DND-41 (cell line): ENCODE data around the gene GIMD1.

Source experiments
- ATAC-seq: fragments of 200-7000 bp; cut with Tn5 transposase; 3 replicates; pipeline ENCODE4 v1.9.1; 2021; ENCODE audit warnings: low read depth; ENCODE audit not compliant: insufficient read depth
- DNase-seq: peaks from one replicate; pipeline ENCODE4 v3.0.0-alpha.2; 2020
- H2AFZ ChIP-seq: 2 replicates; pipeline ENCODE4 v1.6.0; 2012; ENCODE audit warnings: low read depth, low read length
- H3K27ac ChIP-seq: 2 replicates; pipeline ENCODE4 v1.5.1; 2012; ENCODE audit warnings: low read length, inconsistent platforms
- H3K27me3 ChIP-seq: fragments of 200-600 bp; sonication (generic); 2 replicates; pipeline ENCODE4 v1.6.0; 2012; ENCODE audit warnings: low read length, mild to moderate bottlenecking, inconsistent platforms; ENCODE audit not compliant: insufficient read depth, poor library complexity
- H3K36me3 ChIP-seq: 2 replicates; pipeline ENCODE4 v1.5.1; 2012; ENCODE audit warnings: low read length, inconsistent platforms; ENCODE audit not compliant: insufficient read depth
- H3K4me1 ChIP-seq: 2 replicates; pipeline ENCODE4 v1.5.1; 2012; ENCODE audit warnings: mild to moderate bottlenecking, low read length; ENCODE audit not compliant: insufficient read depth
- H3K4me2 ChIP-seq: 2 replicates; pipeline ENCODE4 v1.6.0; 2012; ENCODE audit warnings: mild to moderate bottlenecking, moderate library complexity, low read length, inconsistent platforms; ENCODE audit not compliant: insufficient read depth
- H3K4me3 ChIP-seq, 2 experiments: fragments of 200-600 bp in 1 of 2; shearing (Covaris generic) in 1 of 2; 2 replicates each; pipeline ENCODE4 v1.5.1; 2012 to 2016; ENCODE audit warnings: inconsistent platforms in 2 of 2, low read length in 2 of 2, mild to moderate bottlenecking in 2 of 2, low read depth in 1 of 2, moderate library complexity in 1 of 2
- H3K79me2 ChIP-seq: 2 replicates; pipeline ENCODE4 v1.6.0; 2012; ENCODE audit warnings: low read length, inconsistent platforms; ENCODE audit not compliant: insufficient read depth
- H3K9ac ChIP-seq: 2 replicates; pipeline ENCODE4 v1.6.0; 2012; ENCODE audit warnings: low read depth, mild to moderate bottlenecking, inconsistent platforms, low read length, moderate library complexity
- H3K9me3 ChIP-seq: 2 replicates; pipeline ENCODE4 v1.5.1; 2012; ENCODE audit warnings: low read length, moderate library complexity, mild to moderate bottlenecking, inconsistent platforms; ENCODE audit not compliant: insufficient read depth, severe bottlenecking
- H4K20me1 ChIP-seq: 2 replicates; pipeline ENCODE4 v1.6.0; 2012; ENCODE audit warnings: low read length; ENCODE audit not compliant: insufficient read depth
- CTCF ChIP-seq: IDR thresholded peaks from 2 replicates; pipeline ENCODE4 v1.5.1; 2012; ENCODE audit warnings: borderline replicate concordance, low read length, moderate library complexity, mild to moderate bottlenecking; ENCODE audit not compliant: poor library complexity, severe bottlenecking; ENCODE audit errors: extremely low read depth
- EZH2 ChIP-seq: IDR thresholded peaks from 3 replicates; pipeline ENCODE4 v1.6.1; 2012; ENCODE audit warnings: borderline replicate concordance, low read depth, mild to moderate bottlenecking, moderate library complexity, low read length, inconsistent platforms; ENCODE audit not compliant: severe bottlenecking

GIMD1 gene

DNA sequence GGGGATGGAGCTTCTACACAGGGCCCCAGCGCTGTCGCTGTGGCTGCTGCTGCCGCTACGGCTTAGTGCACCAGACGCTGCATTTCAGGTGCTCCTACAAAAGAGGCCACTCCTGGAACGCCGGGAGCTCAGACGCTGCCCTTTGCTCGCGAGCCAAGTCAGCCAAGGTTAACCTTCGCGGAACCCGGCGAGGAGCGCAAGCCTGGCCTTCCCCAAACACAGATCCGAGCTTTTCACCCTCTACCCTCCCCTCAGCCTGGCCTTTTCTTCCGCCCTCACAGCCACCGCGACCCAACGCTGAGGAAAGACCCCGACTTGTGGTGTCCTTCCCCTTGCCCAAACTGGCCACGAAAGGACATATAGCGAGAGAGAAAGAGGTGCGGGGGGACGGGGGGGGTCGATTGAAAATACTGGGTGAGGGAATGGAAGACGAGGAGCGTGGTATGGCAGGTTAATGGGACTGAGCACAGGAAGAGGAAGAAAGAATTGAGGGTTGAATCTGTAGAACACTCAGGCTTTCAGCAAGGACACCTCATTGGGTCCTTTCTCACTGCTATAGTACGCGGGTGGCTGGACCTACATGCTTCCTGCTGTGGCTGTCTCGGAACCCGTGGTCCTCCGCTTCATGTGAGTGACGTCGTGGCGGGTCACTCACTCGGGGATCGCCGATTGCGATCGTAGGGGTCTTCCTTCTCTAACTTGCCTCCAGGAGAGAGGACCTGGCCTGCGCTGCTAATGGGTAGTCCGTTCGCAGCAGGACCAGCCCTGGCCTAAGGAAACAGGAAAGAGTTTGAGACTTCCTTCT, 52.4 kb downstream of the GIMD1 start, which contains the start of the genes AIMP1 and TBCK:
AIMP1 (plus strand) TSS at position 583 of the 805 bp plus-strand sequence. CDS start 8,460 bp downstream, outside the sequence.
TBCK (minus strand) TSS at position 242 of the 805 bp plus-strand sequence. CDS start 7,249 bp downstream, outside the sequence.
- no peaks in the 10 kb centered on the region for H3K27me3 ChIP-seq
- TF ChIP-seq CTCF (peak; percentile 2), EZH2 (no peak)
- peaks cover 80% of the 10 kb centered on the region for H3K79me2 ChIP-seq
- no peaks in the 10 kb centered on the region for H4K20me1 ChIP-seq
- peak within 1 kb of the TSS; percentile 91 for H3K4me2 ChIP-seq
- peaks cover 43% of the 10 kb centered on the region for H3K4me1 ChIP-seq
- H3K36me3 ChIP-seq: peaks cover 7% of the 10 kb centered on the region
- ATAC-seq (peak; percentile 86), DNase-seq (peak; percentile 89)
- H3K9ac ChIP-seq: peak within 1 kb of the TSS; percentile 92
- peak within 1 kb of the TSS; percentile 98 for H2AFZ ChIP-seq
- peak within 1 kb of the TSS; percentile 96 to 97 for H3K4me3 ChIP-seq
- peak within 1 kb of the TSS; percentile 99 for H3K27ac ChIP-seq
- no peaks in the 10 kb centered on the region for H3K9me3 ChIP-seq

DNA sequence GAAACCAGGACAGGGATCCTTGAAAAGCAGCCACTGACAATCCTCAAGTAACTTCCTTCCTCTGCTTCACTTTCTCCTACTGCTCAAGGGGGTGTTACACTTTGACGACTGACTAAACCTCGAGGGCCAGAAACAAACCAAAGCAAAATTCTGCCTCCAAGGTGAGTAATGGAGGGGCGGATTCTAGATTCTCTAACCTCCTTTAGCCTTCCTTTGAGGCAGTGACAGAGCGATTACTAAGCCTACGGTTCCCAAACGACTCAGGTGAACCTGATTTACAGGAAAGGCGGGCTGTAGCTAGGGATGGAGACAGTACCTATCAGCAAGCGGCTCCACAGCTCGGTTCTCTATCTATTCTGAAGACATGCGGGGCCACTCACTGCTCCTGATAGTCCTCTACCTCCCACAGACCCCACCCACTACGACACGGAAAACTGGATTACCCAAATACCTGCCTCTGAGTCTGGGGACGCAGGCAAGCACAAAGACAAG, 53.1 kb downstream of the GIMD1 start:
- Histone ChIP-seq H3K4me2 (peak overlapping the region; percentile 91), H3K9ac (peak overlapping the region; percentile 92), H3K27ac (peak overlapping the region; percentile 99), H4K20me1 (no peaks in the 10 kb centered on the region), H3K4me1 (peaks cover 43% of the 10 kb centered on the region), H2AFZ (peak overlapping the region; percentile 98), H3K36me3 (peaks cover 2% of the 10 kb centered on the region), H3K9me3 (no peaks in the 10 kb centered on the region), H3K27me3 (no peaks in the 10 kb centered on the region), H3K4me3 (peak overlapping the region; percentile 96 to 97), H3K79me2 (peaks cover 76% of the 10 kb centered on the region)
- TF ChIP-seq EZH2 (no peak), CTCF (no peak)
- DNase-seq (peak; percentile 19), ATAC-seq (peak; percentile 32)

DNA sequence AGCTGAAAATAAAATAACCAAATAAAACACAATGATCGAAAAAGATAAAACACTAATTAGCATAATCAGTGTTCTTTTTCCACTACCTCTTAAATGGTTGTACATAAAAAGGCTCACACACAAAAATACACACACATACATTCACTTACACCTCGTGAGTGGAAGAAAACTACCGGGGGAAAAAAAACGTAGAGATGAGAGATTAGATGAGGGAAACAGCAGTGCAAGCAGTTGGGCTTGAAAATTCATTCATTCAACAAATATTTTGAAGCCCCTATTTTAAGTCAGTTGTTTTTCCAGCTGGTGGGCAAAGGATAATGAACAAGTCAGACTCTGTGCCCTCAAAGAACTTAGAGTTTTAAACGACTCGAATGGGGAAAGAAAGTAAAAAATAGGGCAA, 53.6 kb downstream of the GIMD1 start:
- peak overlapping the region; percentile 92 for H3K9ac ChIP-seq
- ATAC-seq (no peak), DNase-seq (no peak)
- no peaks in the 10 kb centered on the region; the same call in none of the 2 replicates for H3K36me3 ChIP-seq
- H3K27me3 ChIP-seq: no peaks in the 10 kb centered on the region
- peak overlapping the region; percentile 99 for H3K27ac ChIP-seq
- peaks cover 70% of the 10 kb centered on the region for H3K79me2 ChIP-seq
- peak overlapping the region; percentile 96 to 97; a peak in 3 of 4 replicates for H3K4me3 ChIP-seq
- H3K4me2 ChIP-seq: peak overlapping the region; percentile 91
- no peaks in the 10 kb centered on the region for H3K9me3 ChIP-seq
- H3K4me1 ChIP-seq: peaks cover 43% of the 10 kb centered on the region
- H2AFZ ChIP-seq: peak overlapping the region; percentile 98
- TF ChIP-seq EZH2 (no peak), CTCF (no peak)
- no peaks in the 10 kb centered on the region for H4K20me1 ChIP-seq
